Measurements from ENCODE around the gene EFCAB12.

The EFCAB12 gene

DNA sequence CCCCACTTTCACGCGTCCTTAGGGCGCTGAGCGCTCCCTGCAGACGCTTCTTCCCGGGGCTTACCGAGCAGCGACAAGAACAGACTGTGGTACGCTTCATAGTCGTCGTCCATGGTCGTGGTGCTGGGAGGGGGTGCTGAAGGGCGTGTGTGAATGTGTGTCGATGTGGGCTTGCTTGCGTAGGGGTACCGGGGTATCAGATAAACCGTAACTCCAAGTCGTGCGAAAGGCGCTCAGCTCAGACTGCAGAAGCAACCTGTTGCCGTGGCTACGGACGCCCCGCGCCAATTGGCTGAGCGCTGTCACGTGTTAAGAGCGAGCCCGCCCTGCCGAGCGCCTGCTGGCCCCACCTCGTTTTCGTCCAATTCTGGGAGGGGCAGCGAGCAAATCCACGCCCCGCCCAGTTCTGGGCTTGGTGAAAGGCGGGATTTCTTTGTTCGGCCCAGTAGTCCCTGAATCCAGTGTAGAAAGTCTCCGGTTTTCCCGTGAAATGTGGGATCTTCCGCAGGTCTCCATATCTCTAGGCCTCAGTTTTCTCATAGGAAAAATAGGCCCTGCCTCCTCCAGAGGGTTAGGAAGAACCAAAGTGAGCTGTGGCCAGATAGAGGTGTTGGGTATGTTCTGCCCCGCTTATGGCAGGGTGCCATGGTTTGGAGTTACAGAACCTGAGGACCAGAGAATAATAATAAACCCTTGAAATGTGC, at the start of gene EFCAB12:
Gene EFCAB12, minus strand, starts transcription at position 261 of the 704 bp plus-strand sequence. Its CDS starts 148 bp downstream, at position 113.
- DNase-seq (ENCODE audit: low spot score) = no peak

DNA sequence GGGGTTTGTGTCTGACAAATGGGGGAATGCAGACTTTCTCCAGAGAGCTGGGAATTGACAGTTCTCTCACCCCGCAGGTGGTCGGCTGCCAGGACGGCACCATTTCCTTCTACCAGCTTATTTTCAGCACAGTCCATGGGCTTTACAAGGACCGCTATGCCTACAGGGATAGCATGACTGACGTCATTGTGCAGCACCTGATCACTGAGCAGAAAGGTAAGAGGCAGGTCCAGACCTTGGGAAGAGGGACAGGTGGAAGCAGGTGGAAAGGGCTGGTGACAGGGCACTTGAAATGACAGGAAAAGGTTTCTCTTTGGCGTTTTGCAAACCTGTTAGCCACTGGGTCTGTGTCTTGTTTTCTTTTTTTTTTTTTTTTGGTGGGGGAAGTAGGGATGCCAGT, 48.1 kb upstream of the EFCAB12 start:
- DNase-seq (ENCODE audit: low spot score) = no peak

DNA sequence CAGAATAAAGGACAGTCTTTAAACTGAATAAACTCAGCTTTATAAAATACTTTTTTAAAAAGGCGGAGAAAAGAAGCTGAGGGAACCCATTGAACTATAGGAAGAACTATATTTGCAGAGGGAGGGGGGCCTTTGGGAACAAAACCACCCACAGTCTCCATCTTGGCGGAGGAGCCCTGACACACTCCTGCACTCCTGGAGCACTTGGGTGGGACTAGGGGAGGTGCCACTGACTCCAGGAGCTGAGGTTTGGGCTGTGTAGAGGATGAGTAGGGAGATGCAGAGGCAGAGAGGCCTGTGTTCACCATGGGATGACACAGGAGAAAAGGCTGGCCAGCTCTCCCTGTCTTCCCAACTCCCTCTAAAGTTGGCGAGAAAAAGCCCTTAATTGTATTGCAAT, 47.4 kb upstream of the EFCAB12 start:
- no peak for DNase-seq (ENCODE audit: low spot score)

DNA sequence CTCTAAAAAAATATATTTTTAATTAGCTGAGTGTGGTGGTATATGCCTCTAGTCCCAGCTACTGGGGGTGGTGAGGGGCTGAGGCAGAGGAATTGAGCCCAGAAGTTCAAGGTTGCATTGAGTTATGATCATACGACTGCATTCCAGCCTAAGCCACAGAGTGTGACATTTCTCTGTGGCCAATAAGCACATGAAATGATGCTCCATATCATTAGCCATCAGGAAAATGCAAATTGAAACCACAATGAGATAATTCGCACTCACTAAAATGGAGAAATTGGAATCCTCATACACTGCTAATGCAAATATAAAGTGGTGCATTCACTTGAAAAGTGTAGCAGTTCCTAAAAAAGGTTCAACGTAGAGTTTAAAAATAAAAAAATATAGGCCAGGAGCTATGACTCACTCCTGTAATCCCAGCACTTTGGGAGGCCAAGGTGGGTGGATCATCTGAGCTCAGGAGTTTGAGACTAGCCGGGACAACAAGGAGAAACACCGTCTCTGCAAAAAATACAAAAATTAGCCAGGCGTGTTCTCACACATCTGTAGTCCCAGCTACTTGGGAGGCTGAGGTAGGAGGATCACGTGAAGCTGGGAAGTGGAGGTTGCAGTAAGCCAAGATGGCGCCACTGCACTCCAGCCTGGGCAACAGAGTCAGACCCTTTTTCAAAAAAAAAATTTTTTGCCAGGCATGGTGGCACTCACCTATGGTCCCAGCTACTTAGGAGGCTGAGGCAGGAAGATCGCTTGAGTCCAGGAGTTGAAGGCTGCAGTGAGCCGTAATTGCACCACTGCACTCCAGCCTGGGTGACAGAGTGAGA, 46.8 kb upstream of the EFCAB12 start:
- no peak for DNase-seq (ENCODE audit: low spot score)

DNA sequence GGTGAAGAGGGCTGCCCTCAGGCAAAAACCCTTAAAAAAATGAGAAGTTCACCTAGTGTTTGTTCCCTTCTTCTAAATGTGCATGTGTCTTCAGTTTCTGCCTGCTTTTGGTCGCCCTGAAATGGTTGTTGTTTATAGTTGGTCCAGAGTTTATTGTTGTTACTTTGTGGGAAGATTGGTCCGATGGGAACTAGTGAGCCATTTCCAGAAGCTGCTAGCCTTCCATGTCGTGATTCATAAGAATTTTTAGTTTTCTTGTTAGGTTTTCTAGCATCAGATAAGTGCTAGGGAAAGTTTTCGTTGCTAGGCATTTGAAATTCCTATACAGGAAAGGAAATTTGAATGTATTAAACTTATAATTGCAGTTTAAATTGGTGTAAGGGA, 45.3 kb upstream of the EFCAB12 start:
- DNase-seq (ENCODE audit: low spot score) = no peak

DNA sequence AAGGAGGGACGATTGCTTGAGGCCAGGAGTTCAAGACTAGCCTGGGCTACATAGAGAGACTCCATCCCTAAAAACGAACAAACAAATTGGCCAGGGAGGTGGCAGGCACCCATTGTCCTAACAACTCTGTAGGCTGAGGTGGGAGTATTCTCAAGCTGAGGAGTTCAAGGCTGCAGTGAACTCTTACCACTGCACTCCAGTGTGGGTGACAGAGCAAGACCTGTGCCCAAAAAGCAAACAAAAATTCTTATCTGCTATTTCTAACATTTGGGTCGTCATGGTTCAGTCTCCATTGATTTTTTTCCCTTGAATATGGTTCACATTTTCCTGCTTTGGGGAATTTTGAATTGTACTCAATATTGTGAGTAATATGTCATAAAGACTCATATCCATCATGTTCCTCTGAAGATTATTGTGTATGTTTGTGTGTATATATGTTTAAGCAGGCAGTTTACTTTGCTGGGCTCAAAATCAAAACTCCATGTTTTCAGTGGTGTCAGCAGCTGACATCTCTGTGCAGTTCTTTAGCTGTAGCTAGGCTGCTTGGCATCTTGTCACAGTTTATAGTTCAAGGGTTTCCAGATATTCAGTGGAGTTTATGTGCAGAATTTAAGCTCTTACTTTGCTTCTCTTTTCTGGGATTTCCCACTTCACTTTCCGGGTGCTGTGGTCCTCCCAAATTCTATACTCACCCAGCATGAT, 44.8 kb upstream of the EFCAB12 start:
- no peak for DNase-seq (ENCODE audit: low spot score)

DNA sequence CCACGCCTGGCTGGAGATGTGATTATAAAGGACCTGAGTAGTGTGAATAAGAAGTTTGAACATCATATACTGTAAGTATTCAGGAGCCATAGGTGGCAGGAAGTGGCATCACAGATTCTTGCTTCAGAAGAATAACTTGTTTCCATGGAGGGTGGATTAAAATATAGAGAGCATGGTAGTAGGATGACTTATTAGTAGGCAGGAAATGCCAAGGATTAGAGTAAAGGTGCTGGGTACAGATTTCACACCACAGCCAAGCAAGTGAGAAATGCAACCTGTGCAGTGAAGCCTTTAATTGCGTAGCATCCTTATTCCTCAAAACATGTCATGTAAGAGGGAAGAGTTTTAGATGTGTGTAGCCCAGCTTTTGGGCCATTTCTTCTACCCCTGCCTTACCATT, 42.4 kb upstream of the EFCAB12 start:
- DNase-seq (ENCODE audit: low spot score) = no peak

DNA sequence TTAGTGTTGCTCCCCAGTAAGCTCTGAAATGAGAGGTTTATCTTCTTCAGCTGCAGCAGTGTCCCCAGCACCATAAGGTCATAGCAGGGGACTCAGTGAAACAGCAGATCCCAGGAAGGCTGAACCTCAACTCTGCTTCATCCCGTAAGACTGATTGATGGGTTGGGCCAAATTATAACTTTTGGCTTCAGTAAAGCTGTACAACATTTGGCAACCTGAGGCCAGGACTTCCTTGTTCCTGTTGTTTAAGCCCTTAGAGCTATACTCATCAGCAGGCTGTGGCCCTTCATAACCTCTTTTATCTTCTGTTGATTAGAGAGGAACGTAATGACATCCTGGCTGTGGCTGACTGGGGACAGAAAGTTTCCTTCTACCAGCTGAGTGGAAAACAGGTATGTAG, 40.6 kb upstream of the EFCAB12 start:
- DNase-seq (ENCODE audit: low spot score) = no peak

DNA sequence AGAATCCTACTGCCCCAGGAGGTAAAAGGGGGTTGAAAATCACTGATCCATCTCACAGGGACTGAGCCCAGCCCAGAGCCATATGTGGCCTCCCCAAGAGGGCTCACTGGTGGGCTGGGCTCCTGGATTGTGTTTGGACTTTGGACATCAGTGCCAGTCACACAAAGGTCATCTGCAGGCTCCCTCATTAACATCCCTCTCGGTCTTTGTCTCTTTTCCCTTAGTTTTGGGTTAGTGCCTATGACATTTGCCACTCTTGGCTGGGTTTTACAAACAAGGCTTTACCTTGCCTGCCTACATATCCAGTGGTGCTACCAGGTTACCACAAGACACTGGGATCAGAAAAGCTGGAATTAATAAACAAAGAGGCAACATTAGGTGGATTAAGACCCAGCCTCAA, 39.5 kb upstream of the EFCAB12 start:
- DNase-seq (ENCODE audit: low spot score) = no peak

DNA sequence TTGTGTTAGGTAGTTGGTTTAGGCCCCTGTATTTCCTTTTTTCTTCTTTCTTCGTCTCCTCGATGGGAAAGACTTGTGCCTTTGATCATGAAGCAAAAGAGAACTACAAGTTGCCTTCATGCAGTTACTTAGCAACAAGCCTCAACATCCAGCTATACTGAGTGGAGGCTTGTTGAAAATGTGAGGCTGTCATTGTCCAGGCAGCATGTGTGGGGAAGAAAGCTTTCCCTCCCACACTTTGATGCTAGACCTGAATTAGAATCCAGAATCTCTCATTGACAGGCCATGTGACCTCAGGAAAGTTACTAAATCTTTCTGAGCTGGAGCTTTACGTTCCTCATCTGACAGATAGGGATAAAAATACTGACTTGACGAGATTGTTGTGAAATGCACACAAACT, 35.3 kb upstream of the EFCAB12 start:
- DNase-seq (ENCODE audit: low spot score) = no peak

DNA sequence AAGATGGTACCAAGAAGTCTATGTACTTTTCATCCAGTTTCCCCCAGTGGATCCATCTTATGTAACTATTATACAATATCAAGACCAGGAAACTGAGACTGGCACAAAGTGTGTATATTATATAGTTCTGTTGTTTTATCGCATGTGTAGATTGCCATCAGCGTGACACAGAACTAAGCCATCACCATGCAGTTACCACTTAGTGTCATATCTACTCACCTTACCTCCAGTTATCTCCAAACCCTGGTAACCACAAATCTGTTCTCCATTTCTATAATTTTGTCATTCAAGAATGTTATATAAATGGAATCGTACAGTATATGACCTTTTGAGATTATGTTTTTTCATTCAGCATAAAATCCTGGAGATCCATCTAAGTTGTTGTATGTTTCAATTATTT, 34.7 kb upstream of the EFCAB12 start:
- DNase-seq (ENCODE audit: low spot score) = no peak

DNA sequence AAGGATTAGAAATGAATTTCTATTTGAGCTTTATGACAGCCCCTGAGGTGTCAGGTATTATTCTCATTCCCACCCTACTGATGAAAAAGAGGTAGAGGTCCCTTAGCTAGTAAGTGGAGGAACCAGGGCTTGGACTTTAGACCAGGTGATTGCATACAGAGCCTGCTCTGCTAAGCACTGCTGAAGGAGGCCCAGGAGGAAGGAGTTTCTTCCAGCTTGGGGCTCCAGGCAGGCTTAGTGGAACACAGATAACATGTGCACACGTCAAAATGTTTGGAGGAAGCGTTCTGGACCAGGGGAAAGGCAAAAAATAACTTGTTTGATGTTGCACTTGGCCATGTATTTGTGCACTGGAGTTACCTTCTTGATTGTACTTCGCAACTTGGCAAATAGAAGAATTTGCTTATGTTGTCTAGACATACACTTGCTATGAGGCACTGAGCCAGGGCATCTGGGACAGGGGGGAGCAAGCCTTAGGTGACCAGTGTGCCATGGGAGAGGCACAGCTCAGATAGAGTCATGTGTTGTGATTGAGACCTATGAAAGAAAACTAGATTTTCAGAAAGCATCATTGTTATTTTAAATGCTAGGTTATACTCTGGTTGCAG, 34.0 kb upstream of the EFCAB12 start:
- DNase-seq (ENCODE audit: low spot score) = no peak

DNA sequence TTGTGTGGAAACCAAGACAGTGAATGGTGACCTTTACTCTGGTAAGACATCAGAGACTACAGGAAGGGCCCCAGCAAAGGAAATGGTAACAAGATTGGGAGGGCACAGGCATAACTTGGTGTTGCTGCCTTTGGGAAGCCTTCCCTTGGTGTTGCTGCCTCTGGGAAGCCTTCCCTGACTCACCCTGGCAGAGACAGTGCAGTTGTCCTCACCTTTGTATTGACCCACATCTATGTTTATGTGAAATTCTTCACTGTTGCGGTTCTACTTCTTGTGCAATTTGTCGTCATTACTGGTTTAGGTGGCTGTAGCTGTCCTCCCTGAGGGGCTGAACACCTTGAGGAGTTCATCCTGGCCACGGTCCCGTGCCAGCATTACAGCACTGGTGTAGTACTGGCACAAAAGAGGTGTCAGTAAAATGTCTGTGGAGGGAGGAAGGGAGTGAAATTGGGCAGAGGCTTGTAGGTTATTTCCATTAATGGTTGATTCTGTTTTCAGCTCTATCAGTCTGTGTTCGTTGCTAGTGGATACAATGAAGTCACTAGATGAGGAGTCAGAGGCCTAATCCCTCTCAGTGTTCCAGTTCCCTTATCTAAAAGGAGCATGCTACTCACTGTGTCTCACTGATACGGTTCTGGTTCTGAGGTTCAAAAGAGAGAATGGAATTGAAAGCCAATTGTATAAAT, 33.2 kb upstream of the EFCAB12 start:
- no peak for DNase-seq (ENCODE audit: low spot score)

DNA sequence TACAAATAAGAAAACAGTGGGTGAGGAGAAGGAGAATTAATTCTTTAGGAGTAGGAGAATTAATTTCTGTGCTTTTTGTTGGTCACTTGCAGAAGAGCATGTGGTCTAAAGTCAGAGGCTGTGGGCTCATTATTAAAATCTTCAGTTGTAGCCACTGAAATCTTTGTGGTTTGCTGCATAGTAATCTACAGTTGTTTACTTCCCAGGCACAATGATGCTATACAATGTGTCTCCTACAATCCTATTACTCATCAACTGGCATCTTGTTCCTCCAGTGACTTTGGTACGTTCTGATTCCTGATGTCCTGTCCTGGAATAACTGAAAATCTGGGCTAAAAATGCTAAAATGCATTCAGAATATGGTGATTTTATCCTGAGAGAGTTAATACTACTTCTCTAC, 32.6 kb upstream of the EFCAB12 start:
- no peak for DNase-seq (ENCODE audit: low spot score)

DNA sequence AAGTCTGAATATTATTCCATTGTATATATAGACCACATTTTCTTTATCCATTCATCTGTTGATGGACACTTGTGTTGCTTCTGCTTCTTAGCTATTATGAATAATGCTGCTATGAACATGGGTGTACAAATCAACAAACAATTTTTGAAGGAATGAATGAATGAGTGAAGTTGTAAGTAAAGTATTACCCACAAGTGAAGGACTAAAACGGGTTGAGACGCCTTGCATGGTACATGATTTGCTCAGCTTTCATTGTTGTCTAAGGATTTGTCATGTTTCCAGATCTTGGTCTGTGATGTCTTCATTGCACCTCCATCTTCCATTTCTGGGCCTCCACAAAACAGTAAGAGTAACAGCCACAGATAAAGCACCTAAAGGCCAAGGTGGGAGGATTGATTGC, 32.1 kb upstream of the EFCAB12 start:
- no peak for DNase-seq (ENCODE audit: low spot score)

DNA sequence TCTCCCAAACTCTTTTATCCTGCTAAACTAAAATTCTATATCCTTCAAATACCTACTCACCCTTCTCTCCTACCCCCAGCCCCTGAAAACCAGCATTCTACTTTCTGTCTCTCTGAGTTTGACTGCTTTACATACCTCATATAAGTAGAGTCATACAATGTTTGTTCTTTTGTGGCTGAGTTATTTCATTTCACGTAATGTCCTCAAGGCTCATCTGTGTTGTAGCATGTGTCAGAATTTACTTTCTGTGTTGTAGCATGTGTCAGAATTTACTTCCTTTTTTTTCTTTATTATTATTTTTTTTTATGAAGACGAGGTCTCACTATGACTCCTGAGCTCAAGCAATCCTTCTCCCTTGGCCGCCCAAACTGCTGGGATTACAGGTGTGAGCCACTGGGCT, 31.7 kb upstream of the EFCAB12 start:
- DNase-seq (ENCODE audit: low spot score) = no peak

DNA sequence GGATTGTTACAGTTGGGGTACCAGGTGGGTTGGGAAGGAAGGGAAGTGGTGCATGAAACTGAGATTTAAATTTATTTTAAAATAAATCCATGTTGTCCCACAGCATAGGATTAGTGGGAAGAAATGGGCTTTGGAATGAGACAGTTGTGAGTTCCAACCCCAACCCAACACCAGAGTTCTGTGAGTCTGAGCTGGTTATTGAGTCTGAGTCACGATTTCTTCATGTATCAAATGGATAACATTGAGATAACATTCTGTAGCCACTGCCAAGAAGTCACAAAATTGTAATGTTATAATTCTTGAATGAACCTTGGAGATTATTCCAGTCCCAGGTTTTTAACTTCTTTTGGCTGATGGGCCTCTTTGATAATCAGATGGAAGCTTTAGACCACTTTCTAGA, 25.3 kb upstream of the EFCAB12 start:
- no peak for DNase-seq (ENCODE audit: low spot score)

DNA sequence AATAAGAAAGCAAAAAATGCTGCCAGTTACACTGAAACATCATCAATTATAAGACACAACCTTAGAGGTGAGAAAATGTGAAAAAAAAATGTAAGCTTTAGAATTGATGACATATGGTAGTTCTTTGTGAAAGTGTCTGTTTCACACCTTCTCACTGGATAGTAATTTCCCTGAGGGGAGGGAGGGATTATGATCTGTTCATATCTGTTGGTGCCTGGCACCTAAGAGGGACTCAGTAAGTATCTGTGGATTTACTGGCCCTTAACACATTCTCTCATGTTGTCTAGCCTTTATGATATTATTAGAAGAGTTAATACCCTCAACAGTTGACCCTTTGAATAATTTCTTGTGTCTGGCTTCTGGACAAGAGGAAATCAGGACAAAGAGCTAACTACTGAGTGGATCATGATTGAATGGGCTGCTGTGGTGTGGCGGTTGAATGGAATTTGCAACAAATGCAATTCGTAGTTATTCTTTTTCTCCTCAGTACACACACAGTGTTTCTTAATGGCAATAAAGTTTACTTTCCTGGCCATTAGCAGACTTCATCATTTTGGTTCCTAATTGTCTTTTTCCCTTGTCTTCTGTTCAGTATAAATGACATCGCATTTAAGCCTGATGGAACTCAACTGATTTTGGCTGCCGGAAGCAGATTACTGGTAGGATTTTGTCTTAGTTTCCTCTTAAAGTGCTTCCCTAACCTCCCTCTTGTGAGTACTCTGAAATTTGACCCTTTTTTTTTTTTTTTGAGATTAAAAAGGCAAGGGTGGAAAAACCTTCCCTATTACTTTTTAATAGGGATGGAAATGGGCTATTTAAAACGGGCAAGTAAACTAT, 21.1 kb upstream of the EFCAB12 start:
- no peak for DNase-seq (ENCODE audit: low spot score)

DNA sequence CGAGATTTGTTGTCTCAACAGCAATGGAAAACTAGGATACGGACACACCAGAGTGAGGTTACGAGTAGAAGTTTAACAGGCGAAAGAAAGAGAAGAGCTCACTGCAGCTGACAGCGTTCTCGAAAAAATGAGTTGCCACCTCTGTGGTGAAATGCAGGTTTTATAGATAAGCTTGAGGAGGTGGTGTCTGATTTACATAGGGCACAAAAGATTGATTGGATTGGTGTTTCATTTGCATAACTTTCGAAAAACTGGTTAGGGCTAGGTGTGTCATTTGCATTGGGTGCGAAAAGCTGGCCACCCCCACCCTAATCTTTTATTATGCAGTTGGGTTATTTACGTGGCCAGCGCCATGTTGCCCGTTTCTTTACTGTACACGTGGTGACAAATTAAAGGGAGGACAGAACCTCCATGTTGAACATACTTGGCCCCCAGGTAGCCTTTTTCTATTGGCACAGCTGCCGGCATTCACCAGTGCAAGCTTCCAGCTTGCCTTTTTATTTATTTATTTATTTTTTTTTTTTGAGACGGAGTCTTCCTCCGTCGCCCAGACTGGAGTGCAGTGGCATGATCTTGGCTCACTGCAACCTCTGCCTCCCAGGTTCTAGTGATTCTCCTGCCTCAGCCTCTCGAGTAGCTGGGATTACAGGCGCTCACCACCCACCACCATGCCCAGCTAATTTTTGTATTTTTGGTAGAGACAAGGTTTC, 19.9 kb upstream of the EFCAB12 start:
- no peak for DNase-seq (ENCODE audit: low spot score)

DNA sequence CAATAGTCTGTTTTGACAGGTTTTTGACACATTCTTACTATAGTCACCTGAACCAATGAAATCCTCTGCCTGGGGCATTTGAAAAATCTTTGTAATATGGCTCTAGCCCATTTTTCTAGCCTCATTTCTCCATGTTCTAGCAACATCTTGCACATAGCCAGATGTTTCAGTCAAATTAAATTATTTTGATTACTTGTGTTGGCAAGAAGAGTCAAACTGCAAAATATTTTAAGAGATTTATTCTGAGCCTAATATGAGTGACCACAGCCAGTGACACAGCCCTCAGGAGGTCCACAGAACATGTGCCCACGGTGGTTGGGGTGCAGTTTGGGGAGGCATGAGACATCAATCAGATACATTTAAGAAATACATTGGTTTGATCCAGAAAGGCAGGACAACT, 18.5 kb upstream of the EFCAB12 start:
- no peak for DNase-seq (ENCODE audit: low spot score)

DNA sequence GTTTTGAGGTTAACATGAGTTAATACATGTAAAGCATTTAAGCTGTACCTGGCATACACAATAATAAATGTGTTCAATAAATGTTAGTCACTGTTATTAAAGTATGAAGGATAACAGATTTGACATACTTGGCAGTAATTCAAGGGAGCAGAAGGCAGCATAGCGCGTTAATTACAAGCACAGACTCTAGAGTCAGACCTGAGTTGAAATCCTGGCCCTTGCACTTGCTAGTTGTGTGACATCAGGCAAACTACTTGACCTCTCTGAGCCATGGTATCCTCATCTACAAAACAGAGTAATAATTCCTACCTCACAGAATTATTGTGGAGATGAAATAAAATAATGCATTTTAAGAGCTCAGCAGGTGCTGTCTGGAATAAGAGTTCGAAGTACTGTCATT, 17.0 kb upstream of the EFCAB12 start:
- DNase-seq (ENCODE audit: low spot score) = no peak

Data from RKO (cell line).